ENCODE measurements around the gene SPIN1.

SPIN1 gene

GRCh38 chr9:88383176-88383575 is 5.1 kb upstream of the SPIN1 start:
- no peak for TF ChIP-seq CTCF (IDR thresholded peaks at IDR 0.05)

GRCh38 chr9:88387036-88387551 is 1.1 kb upstream of the SPIN1 start:
- no peak for TF ChIP-seq CTCF (IDR thresholded peaks at IDR 0.05)

- no peak for TF ChIP-seq CTCF (IDR thresholded peaks at IDR 0.05)
These were observed 567 bp upstream of the SPIN1 start for GRCh38 chr9:88387552-88388202.

GRCh38 chr9:88388886-88389605 is 802 bp downstream of the SPIN1 start:
- peak; percentile 24; the same call in 1 of the 2 replicates for TF ChIP-seq CTCF (IDR thresholded peaks at IDR 0.05)

- no peak for TF ChIP-seq CTCF (IDR thresholded peaks at IDR 0.05)
These were observed 2.2 kb downstream of the SPIN1 start for GRCh38 chr9:88390371-88390990.

- TF ChIP-seq CTCF (IDR thresholded peaks at IDR 0.05): no peak
These were observed 3.0 kb downstream of the SPIN1 start for GRCh38 chr9:88391236-88391635.

- TF ChIP-seq CTCF (IDR thresholded peaks at IDR 0.05): no peak
These were observed 3.7 kb downstream of the SPIN1 start for GRCh38 chr9:88391921-88392320.

Data from LNCAP (cell line).